HepG2 (cell line): ENCODE results near the gene TAF11. TPM values are rescaled to one million over a fixed set of nuclear protein-coding genes. Genes with fewer than 3 reads are reported as not detected.
A peak's percentile ranks its signal among the peaks of the same experiment; 100 is the strongest.

ENCODE experiments used
- FOXO1 ChIP-seq: sonication (generic); formaldehyde crosslinking; IDR thresholded peaks from 2 replicates; pipeline ENCODE4 v1.4.0; 2020; ENCODE audit warnings: missing genetic modification reagents
- HNF4G ChIP-seq, 2 experiments: sonication (generic) in 1 of 2; formaldehyde crosslinking in 1 of 2; IDR thresholded peaks; 2 replicates each; pipeline versions ENCODE4 v1.4.0 to v1.6.1; 2011 to 2020; ENCODE audit warnings: borderline replicate concordance in 2 of 2, low read depth in 2 of 2, mild to moderate bottlenecking in 2 of 2, low read length in 1 of 2, missing genetic modification reagents in 1 of 2, moderate library complexity in 1 of 2
- MATR3 ChIP-seq: sonication (generic); formaldehyde crosslinking; IDR thresholded peaks from 2 replicates; pipeline ENCODE4 v1.4.0; 2020; ENCODE audit warnings: missing genetic modification reagents
- PAX8 ChIP-seq: sonication (generic); formaldehyde crosslinking; IDR thresholded peaks from 2 replicates; pipeline ENCODE4 v1.8.0; 2022; ENCODE audit warnings: mild to moderate bottlenecking, missing genetic modification reagents, borderline replicate concordance
- PPARG ChIP-seq: conservative IDR thresholded peaks from 2 replicates; pipeline ENCODE4 v1.6.1; 2016; ENCODE audit warnings: missing biosample characterization, missing genetic modification reagents
- RBM39 ChIP-seq: fragments of 200-400 bp; formaldehyde crosslinking; IDR thresholded peaks from one replicate; pipeline ENCODE4 v1.6.1; 2018; ENCODE audit warnings: antibody characterized with exemption, mild to moderate bottlenecking, low read depth, low read length; ENCODE audit not compliant: poor library complexity, severe bottlenecking
- SOX6 ChIP-seq, 2 experiments: fragments of 450-650 bp in 1 of 2; sonication (generic) in 1 of 2; formaldehyde crosslinking in 1 of 2; IDR thresholded peaks; 2 replicates each; pipeline versions ENCODE4 v1.4.0 to v1.6.1; 2017 to 2020; ENCODE audit warnings: antibody characterized with exemption in 1 of 2, mild to moderate bottlenecking in 1 of 2, missing genetic modification reagents in 1 of 2
- SP1 ChIP-seq, 2 experiments: fragments of 450-650 bp in 1 of 2; sonication (generic) in 1 of 2; formaldehyde crosslinking in 1 of 2; IDR thresholded peaks; 2 replicates each; pipeline versions ENCODE4 v1.4.0 to v1.6.1; 2016 to 2020; ENCODE audit warnings: missing genetic modification reagents in 1 of 2
- ZNF781 ChIP-seq: sonication (generic); formaldehyde crosslinking; IDR thresholded peaks from 2 replicates; pipeline ENCODE4 v1.5.1; 2020; ENCODE audit warnings: borderline replicate concordance, mild to moderate bottlenecking, missing genetic modification reagents; ENCODE audit errors: not compliant biosample characterization
- ZNF841 ChIP-seq: sonication (generic); formaldehyde crosslinking; IDR thresholded peaks from 2 replicates; pipeline ENCODE4 v1.8.1; 2023; ENCODE audit warnings: missing genetic modification reagents, borderline replicate concordance
- polyA plus RNA-seq, 8 experiments: library from polyadenylated mRNA; depleted of rRNA in 3 of 8; stranded (reverse) in 7 of 8; unstranded in 1 of 8; fragments of >200 nt; fragmentation: Illumina TruSeq in 4 of 8; extraction: Trizol in 4 of 8; gene quantifications; 2 replicates each; pipeline versions ENCODE4 v1.2.1 to v1.2.3, GENCODE V29; 2011 to 2016; ENCODE audit warnings: low read depth in 4 of 8, missing spikeins in 1 of 8, mixed read lengths in 1 of 8; ENCODE audit not compliant: insufficient read depth in 1 of 8
- total RNA-seq, 5 experiments: library from RNA; depleted of rRNA; stranded (reverse); fragments of >200 nt; fragmentation: Illumina TruSeq; extraction: Trizol; gene quantifications; 2 replicates each; pipeline ENCODE4 v1.2.3, GENCODE V29; 2016; ENCODE audit warnings: low read depth in 1 of 5
- TF ChIP-seq, protein P1 (sequence below): sonication (generic); formaldehyde crosslinking; conservative IDR thresholded peaks from 2 replicates; pipeline ENCODE4 v1.8.0; 2022; ENCODE audit warnings: mild to moderate bottlenecking, moderate library complexity, missing genetic modification reagents
- TF ChIP-seq, protein P2 (sequence below): sonication (generic); formaldehyde crosslinking; IDR thresholded peaks from 2 replicates; pipeline ENCODE4 v1.4.0; 2020; ENCODE audit warnings: missing genetic modification reagents, borderline replicate concordance
- TF ChIP-seq, protein P3 (sequence below): sonication (generic); formaldehyde crosslinking; conservative IDR thresholded peaks from 2 replicates; pipeline ENCODE4 v1.4.0; 2020; ENCODE audit warnings: missing genetic modification reagents
- TF ChIP-seq, protein P4 (sequence below): sonication (generic); formaldehyde crosslinking; IDR thresholded peaks from 2 replicates; pipeline ENCODE4 v1.8.0; 2022; ENCODE audit warnings: mild to moderate bottlenecking, missing genetic modification reagents, borderline replicate concordance
- TF ChIP-seq, protein P5 (sequence below): IDR thresholded peaks from 2 replicates; pipeline ENCODE4 v1.6.1; 2016; ENCODE audit warnings: low read depth, borderline replicate concordance

The TAF11 gene
- total and polyA plus RNA-seq, 2 of the 13 experiments (the other 11 are each of a cell fraction or from before 2014, with no cell fraction given), result 35.4 to 73.6 TPM

DNA sequence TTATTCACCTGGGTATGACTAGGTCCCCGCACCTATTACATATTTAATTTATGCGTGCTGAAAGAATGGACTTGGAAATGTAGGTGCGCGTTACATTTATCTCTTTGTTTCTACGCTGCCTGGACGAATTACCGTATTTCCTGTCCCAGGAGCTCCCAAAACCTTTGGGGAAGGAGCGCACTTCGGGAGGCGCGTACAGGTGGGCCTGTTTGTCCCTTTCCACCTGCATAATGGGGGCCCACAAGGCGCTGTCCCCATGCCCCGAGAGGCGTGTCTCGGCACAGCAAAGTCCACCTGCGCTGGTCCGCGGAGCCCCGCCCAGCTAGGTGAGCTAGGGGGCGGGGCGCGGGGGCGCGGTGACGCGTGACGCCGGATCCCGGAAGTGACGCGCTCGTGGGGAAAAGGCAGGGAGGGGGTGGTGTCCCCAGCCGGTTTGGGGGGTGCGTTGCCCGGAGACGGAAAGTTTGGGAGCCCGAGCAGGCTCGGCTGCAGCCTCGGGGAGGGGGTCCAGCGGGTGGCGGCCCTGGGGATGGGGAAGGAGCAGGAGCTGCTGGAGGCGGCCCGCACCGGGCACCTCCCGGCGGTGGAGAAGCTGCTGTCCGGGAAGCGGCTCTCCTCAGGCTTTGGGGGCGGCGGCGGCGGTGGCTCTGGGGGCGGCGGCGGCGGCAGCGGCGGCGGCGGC, 1.2 kb upstream of the TAF11 start, which contains the start of gene ANKS1A (continued):
- TF ChIP-seq, protein P1, sequence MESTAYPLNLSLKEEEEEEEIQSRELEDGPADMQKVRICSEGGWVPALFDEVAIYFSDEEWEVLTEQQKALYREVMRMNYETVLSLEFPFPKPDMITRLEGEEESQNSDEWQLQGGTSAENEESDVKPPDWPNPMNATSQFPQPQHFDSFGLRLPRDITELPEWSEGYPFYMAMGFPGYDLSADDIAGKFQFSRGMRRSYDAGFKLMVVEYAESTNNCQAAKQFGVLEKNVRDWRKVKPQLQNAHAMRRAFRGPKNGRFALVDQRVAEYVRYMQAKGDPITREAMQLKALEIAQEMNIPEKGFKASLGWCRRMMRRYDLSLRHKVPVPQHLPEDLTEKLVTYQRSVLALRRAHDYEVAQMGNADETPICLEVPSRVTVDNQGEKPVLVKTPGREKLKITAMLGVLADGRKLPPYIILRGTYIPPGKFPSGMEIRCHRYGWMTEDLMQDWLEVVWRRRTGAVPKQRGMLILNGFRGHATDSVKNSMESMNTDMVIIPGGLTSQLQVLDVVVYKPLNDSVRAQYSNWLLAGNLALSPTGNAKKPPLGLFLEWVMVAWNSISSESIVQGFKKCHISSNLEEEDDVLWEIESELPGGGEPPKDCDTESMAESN (CRISPR knock-in tag), result peak; percentile 82; the same call in 1 of the 2 replicates
- TF ChIP-seq SOX6 (IDR thresholded peaks at IDR 0.05), result no peak
- TF ChIP-seq SOX6 (CRISPR knock-in tag; IDR thresholded peaks at IDR 0.05), result peak; percentile 66; the same call in 1 of the 2 replicates
- TF ChIP-seq, protein P2, sequence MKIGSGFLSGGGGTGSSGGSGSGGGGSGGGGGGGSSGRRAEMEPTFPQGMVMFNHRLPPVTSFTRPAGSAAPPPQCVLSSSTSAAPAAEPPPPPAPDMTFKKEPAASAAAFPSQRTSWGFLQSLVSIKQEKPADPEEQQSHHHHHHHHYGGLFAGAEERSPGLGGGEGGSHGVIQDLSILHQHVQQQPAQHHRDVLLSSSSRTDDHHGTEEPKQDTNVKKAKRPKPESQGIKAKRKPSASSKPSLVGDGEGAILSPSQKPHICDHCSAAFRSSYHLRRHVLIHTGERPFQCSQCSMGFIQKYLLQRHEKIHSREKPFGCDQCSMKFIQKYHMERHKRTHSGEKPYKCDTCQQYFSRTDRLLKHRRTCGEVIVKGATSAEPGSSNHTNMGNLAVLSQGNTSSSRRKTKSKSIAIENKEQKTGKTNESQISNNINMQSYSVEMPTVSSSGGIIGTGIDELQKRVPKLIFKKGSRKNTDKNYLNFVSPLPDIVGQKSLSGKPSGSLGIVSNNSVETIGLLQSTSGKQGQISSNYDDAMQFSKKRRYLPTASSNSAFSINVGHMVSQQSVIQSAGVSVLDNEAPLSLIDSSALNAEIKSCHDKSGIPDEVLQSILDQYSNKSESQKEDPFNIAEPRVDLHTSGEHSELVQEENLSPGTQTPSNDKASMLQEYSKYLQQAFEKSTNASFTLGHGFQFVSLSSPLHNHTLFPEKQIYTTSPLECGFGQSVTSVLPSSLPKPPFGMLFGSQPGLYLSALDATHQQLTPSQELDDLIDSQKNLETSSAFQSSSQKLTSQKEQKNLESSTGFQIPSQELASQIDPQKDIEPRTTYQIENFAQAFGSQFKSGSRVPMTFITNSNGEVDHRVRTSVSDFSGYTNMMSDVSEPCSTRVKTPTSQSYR (CRISPR knock-in tag), result peak; percentile 36; the same call in 1 of the 2 replicates
- TF ChIP-seq HNF4G (IDR thresholded peaks at IDR 0.05; ENCODE audit: borderline replicate concordance, low read depth, low read length), result peak; percentile 38
- TF ChIP-seq HNF4G (CRISPR knock-in tag; IDR thresholded peaks at IDR 0.05; ENCODE audit: borderline replicate concordance, low read depth), result no peak
- TF ChIP-seq PPARG, result no peak
- TF ChIP-seq FOXO1 (CRISPR knock-in tag), result no peak
- TF ChIP-seq, protein P3, sequence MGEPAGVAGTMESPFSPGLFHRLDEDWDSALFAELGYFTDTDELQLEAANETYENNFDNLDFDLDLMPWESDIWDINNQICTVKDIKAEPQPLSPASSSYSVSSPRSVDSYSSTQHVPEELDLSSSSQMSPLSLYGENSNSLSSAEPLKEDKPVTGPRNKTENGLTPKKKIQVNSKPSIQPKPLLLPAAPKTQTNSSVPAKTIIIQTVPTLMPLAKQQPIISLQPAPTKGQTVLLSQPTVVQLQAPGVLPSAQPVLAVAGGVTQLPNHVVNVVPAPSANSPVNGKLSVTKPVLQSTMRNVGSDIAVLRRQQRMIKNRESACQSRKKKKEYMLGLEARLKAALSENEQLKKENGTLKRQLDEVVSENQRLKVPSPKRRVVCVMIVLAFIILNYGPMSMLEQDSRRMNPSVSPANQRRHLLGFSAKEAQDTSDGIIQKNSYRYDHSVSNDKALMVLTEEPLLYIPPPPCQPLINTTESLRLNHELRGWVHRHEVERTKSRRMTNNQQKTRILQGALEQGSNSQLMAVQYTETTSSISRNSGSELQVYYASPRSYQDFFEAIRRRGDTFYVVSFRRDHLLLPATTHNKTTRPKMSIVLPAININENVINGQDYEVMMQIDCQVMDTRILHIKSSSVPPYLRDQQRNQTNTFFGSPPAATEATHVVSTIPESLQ, result no peak; the same call in 1 of the 2 replicates
- 0 out of 2 replicates have a peak, but pooled peaks have one; percentile 80 for TF ChIP-seq PAX8 (CRISPR knock-in tag)
- TF ChIP-seq ZNF781 (CRISPR knock-in tag), result peak; percentile 69
- no peak for TF ChIP-seq MATR3 (CRISPR knock-in tag)
- TF ChIP-seq, protein P4, sequence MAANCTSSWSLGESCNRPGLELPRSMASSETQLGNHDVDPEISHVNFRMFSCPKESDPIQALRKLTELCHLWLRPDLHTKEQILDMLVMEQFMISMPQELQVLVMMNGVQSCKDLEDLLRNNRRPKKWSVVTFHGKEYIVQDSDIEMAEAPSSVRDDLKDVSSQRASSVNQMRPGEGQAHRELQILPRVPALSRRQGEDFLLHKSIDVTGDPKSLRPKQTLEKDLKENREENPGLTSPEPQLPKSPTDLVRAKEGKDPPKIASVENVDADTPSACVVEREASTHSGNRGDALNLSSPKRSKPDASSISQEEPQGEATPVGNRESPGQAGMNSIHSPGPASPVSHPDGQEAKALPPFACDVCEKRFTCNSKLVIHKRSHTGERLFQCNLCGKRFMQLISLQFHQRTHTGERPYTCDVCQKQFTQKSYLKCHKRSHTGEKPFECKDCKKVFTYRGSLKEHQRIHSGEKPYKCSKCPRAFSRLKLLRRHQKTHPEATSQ, result peak; percentile 80; the same call in 1 of the 2 replicates
- no peak for TF ChIP-seq ZNF841 (CRISPR knock-in tag)
- no peak for TF ChIP-seq SP1 (IDR thresholded peaks at IDR 0.05)
- peak; percentile 95 for TF ChIP-seq SP1 (CRISPR knock-in tag; IDR thresholded peaks at IDR 0.05)
- TF ChIP-seq, protein P5, sequence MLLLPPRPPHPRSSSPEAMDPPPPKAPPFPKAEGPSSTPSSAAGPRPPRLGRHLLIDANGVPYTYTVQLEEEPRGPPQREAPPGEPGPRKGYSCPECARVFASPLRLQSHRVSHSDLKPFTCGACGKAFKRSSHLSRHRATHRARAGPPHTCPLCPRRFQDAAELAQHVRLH (CRISPR knock-in tag), result 0 out of 2 replicates have a peak, but pooled peaks have one; percentile 45
- peak; percentile 91 for TF ChIP-seq RBM39
